Nephron (organoid): ENCODE measurements around the gene ZMIZ1.

ENCODE experiments used
- H3K27ac Mint-ChIP-seq, 3 experiments: 2 replicates each; pipeline ENCODE4 v1.8.0; 2020; ENCODE audit warnings: mixed read lengths in 3 of 3, mild to moderate bottlenecking in 2 of 3, moderate library complexity in 1 of 3
- H3K27me3 Mint-ChIP-seq: 2 replicates; pipeline ENCODE4 v1.8.0; 2021; ENCODE audit warnings: low read depth, mild to moderate bottlenecking, moderate library complexity, mixed read lengths
- H3K36me3 Mint-ChIP-seq: 2 replicates; pipeline ENCODE4 v1.8.0; 2020; ENCODE audit warnings: low read depth, mixed read lengths
- H3K4me1 Mint-ChIP-seq: 2 replicates; pipeline ENCODE4 v1.8.0; 2020; ENCODE audit warnings: mixed read lengths
- H3K4me3 Mint-ChIP-seq, 3 experiments: 2 replicates each; pipeline ENCODE4 v1.8.0; 2020; ENCODE audit warnings: mild to moderate bottlenecking in 3 of 3, mixed read lengths in 3 of 3, moderate library complexity in 2 of 3
- H3K9me3 Mint-ChIP-seq: 2 replicates; pipeline ENCODE4 v1.8.0; 2020; ENCODE audit warnings: mixed read lengths
- CTCF ChIP-seq, 3 experiments: fragments of 200-600 bp; sonication (generic); IDR thresholded peaks; one replicate each; pipeline ENCODE4 v1.5.0; 2021; ENCODE audit warnings: antibody characterized with exemption in 3 of 3; ENCODE audit not compliant: unreplicated experiment in 3 of 3

Gene ZMIZ1

DNA sequence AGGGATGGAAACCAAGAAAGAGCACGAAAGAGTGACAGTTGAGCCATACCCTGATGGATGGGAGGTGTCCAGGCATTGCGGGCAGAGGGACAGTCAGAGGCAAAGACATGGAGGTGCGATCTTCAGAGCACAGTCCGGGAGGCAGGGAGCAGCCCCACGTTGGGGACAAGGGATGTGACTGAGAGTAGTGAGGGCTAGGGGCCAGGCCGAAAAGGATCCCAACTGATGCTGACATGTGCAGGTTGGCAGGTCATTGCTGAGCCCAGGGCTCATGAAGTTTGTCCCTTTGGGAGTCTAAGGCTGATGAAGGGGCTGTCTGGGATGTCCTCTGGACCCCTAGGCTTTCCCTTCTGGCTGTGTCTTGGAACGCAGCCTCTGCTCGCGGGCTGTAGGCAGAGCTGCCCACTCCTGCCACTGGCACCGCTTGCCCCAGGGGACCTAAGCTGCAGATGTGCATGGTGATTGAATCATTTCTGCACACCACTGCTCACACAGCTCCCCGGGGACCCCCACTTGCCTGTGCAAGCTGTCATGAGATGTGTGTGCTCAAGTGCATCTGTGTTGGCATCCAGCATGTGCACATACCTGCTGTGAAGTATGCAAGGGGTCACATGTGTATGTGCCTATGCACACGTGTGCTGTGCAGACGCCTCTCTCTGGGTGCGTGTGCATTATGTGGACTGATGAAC is 125.1 kb downstream of the ZMIZ1 start:
- Mint-ChIP-seq H3K4me1 (peaks cover 58% of the 10 kb centered on the region), H3K27me3 (no peaks in the 10 kb centered on the region), H3K4me3 (no peak overlapping the region), H3K27ac (peak overlapping the region in 2 of 3 experiments; percentile 37 to 66), H3K36me3 (peaks cover 9% of the 10 kb centered on the region), H3K9me3 (no peaks in the 10 kb centered on the region)
- no peak for TF ChIP-seq CTCF (IDR thresholded peaks at IDR 0.05; ENCODE audit: unreplicated experiment in 3 of 3)

GRCh38 chr10:79195091-79195923 is 126.5 kb downstream of the ZMIZ1 start:
- Mint-ChIP-seq H3K27me3 (no peaks in the 10 kb centered on the region), H3K4me3 (no peak overlapping the region), H3K9me3 (no peaks in the 10 kb centered on the region), H3K4me1 (peaks cover 48% of the 10 kb centered on the region), H3K27ac (peak overlapping the region; percentile 66 to 89 (median 73)), H3K36me3 (peaks cover 16% of the 10 kb centered on the region)
- peak; percentile 93 to 98 (median 98) for TF ChIP-seq CTCF (IDR thresholded peaks at IDR 0.05; ENCODE audit: unreplicated experiment in 3 of 3)

DNA sequence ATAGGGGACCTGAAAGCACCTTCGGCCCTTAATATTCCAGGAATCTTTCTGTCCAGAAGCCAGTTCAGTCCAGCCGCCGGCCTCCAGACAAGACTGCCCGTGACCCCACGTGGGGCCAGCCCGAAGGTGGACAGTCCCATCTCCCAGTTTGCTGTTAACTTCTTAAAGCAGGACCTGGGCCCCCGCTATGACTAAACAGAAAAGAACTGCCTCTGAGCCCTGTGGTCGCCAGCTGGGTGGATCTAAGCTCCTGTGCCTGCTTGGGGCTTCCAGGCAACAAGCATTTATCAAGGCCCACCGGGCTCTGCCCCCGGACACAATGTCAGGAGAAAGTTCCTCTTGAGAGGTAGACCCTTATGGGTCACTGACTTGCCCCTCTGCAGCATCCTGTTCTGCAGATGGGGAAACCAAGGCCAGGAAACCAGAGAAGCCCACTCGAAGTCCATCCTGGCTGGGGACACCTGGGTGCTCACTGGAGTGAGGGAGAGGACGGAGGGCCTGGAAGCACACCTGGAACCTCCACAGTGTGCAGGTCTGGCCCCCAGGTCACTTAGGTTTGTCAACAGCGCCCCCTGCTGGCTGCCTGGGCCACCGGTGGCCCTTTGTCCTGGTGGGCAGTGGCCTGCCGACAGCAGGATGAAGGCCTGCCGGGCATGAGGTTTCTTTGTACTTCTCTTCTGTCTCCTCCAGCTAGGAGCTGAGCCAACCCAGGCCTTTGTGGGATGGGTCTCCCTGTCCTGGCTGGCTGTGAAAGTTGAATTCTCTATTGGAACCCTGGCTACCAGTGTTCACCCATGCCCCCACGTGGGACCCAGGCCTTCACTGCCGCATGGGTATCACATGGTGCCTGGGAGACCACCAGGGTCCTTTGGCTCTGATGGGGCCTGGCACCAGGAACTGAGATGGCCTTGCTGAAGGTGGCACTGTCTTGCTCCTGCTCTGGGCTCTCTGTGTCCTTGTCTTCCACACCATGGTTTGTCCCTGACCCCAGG is 128.0 kb downstream of the ZMIZ1 start:
- Mint-ChIP-seq H3K9me3 (no peaks in the 10 kb centered on the region), H3K27me3 (no peaks in the 10 kb centered on the region), H3K4me1 (peaks cover 40% of the 10 kb centered on the region), H3K36me3 (peaks cover 13% of the 10 kb centered on the region), H3K27ac (no peak overlapping the region), H3K4me3 (no peak overlapping the region)
- TF ChIP-seq CTCF (IDR thresholded peaks at IDR 0.05; ENCODE audit: unreplicated experiment in 3 of 3) = peak; percentile 89 to 97 (median 96)

- H3K9me3 Mint-ChIP-seq = no peaks in the 10 kb centered on the region
- no peak overlapping the region for H3K4me3 Mint-ChIP-seq
Measured at GRCh38 chr10:79197558-79197957, 128.8 kb downstream of the ZMIZ1 start.

More at GRCh38 chr10:79197558-79197957, 128.8 kb downstream of the ZMIZ1 start:
- Mint-ChIP-seq H3K4me1 (peaks cover 34% of the 10 kb centered on the region), H3K27ac (no peak overlapping the region), H3K27me3 (no peaks in the 10 kb centered on the region), H3K36me3 (peaks cover 13% of the 10 kb centered on the region)
- no peak for TF ChIP-seq CTCF (IDR thresholded peaks at IDR 0.05; ENCODE audit: unreplicated experiment in 3 of 3)
